Astrocyte of the hippocampus (primary cell): ENCODE measurements around the gene IFITM5.
"Not testable (repeated sequence)": the region's sequence is repeated elsewhere in the genome, so short reads cannot be mapped to it uniquely, and the experiment has no call there.

ENCODE experiments used
- DNase-seq: peaks from one replicate; pipeline ENCODE4 v3.0.0; 2011; ENCODE audit warnings: low read depth, low spot score

The IFITM5 gene

DNA sequence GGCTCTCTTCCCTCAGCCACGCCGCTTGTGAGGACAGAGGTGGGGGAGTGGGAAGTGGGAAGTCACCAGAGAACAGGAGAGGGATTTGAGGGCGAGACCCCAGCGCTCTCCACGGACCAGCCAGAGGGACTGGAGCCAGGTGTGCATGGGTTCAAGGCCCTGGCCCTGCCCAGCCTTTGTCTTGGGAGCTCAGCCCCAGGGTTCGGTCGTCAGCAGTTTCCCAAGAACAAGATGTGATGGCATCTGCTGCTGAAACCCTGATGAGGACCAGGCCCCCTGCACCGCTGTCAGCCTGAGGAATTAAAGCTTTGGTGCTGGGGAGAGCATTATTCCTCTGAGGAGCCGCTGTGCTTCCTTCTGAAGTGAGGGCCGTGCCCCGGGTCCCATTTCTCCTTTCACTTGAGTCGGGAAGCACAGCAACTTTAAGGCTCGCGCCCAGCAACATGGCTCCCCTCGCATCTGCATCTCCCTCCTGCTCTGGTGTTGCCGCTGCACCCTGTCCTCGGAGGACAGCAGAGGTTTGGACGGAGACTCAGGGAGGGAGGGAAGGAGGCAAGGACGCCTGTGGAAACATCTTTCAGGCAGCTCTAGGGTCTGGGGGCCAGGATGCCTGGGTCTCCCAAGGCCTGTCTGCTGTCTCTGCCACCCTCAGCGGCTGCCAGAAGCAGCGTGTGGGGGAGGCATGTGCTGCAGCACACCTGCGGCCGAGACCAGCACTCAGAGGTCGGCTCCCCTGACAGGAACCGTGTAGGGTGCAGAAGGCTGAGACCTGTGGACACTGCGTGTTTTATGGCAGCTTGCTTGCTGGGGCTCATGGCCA is 3.8 kb downstream of the IFITM5 start:
- DNase-seq, result no peak

DNA sequence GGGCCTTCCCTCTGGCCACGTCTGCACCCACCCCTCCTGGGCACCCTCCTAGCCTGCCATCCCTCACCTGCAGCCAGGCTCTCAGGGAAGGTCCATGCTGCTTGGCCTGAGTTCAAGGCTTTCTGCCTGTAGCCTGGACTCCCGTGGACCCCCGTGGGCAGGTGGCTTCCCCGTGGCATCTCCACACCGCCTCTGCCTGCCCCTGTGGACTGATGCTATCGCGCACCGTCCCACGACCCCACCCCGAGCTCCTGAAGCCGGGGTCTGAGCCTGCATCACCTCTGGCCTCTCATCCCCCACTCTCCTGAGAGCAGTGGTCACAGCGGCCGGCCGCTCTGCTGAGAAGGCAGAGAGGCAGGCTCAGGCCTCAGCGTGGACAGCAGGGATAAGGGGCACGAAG is 4.5 kb downstream of the IFITM5 start:
- DNase-seq, result no peak

DNA sequence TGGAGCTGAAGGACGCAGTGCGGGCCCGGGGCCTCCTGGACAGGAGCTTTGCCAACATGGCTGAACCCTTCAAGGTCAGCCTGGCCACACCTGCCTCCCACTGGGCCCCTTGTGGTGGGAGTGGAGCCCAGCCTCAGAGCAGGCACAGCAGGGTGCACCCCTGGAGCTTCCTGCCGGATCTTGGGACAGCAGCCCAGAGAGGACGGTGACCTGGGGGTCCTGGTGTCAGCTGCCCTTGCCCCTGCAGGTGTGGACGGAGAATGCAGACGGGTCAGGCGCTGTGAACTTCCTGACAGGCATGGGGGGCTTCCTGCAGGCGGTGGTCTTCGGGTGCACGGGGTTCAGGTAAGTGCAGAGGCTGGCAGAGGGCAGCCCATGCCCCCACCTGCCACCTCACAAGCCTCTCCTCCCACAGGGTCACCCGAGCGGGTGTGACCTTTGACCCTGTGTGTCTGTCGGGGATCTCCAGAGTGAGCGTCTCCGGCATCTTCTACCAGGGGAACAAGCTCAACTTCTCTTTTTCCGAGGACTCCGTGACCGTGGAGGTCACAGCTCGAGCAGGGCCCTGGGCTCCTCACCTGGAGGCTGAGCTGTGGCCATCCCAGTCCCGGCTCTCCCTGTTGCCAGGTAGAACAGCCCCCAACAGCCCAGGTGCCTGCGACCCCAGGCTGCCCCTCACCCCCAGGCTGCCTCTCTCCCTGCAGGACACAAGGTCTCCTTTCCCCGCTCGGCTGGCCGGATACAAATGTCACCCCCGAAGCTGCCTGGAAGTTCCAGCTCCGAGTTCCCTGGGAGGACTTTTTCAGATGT is 5.3 kb downstream of the IFITM5 start:
- no peak for DNase-seq

DNA sequence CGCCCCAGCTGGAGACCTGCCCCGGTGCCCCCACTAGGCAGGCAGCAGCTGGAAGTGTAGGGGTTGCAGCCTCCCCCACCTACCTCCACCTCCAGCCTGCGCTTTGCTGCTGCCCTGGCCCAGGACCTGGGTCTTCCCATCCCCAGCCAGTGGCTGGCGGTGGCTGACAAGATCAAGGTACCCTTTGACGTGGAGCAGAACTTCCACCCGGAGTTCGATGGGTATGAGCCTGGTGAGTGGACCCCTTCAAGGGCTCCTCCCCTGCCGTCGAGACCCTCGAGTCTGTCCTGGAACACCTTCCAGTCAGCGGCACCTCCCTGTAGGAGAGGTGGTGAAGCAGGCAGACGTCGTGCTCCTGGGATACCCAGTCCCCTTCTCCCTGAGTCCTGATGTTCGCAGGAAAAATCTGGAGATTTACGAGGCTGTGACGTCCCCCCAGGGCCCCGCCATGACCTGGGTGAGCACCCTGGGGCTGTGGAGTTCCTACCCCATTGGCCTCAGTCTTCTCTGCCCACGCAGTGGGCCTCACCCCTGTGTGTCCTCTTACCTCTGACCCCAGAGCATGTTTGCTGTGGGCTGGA is 6.0 kb downstream of the IFITM5 start:
- DNase-seq, result no peak

DNA sequence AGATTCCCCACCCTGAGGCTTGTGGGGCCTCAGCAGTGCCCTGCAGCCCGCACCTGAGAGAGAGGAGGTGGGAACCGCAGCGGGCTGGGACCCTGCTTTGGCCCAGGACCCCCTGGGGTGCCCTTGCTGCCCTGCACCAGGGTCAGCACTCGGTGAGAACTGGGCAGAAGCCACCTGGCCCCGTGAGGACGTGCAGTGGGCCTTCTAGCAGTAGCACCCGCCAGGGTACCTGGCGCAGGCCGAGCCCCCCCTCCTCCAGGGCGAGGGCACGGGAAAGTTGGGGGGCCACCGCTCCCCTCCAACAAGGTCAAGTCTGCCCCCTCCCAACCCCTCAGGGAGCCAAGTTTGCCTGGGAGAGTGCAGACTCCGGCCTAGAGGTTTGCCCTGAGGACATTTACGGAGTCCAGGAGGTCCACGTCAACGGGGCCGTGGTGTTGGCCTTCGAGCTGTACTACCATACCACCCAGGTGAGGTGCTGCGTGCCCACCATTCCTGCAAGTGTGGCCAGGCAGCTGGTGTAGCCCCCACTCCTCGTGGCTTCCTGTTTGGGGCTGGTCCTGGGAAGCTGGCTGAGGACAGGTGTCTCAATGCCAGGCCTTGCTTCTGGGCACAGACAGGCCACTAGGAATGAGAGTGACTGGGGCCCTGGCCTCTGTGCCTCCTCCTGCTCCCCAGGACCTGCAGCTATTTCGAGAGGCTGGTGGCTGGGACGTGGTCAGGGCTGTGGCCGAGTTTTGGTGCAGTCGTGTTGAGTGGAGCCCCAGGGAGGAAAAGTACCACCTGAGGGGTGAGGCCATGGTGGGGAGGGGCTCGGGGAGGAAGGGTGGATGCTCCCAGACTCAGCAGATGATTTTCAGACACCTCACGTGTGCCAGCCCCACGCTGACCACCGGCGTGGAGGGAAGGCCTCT is 6.9 kb downstream of the IFITM5 start:
- no peak for DNase-seq

DNA sequence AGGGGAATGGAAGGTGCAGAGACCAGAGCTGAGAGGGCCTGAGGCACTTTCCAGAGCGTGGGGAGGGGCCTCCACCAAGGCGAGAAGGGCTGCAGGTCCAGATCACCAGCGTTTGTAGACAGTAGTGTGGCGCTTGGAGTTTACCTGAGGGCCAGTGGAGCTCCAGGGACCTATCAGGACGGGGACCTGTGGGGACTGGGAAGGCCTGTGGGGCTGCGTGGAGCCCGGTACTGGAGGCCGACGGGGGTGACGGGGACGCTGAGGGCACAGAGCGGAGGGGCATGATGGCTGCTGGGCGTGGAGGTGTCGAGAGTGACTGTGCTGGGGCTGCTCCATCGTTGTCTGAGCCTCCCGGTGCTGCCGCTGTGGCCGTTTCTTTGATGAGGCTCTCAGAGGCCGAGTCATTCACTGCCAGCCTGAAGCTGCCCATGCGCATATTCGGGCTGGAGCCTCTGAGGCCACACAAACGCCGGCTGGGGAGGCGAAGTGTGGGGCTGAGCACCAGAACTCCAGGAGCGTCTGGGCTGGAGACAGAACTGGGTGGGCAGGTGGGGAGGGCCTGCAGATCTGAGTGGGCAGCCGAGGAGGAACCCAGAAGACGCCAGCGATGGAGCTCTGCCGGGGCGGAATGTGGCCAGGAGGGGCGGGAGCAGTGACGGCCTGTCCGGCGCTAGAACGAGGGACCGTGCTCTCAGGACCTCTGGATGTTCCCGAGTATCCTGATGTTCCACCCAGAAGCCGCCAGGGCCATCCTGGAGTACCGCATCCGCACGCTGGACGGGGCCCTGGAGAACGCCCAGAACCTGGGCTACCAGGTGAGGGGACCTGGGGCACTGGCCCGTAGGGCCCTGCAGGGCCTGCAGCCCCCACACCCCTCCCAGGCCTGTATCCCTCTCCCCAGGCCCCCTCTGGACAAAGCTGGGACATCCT is 7.8 kb downstream of the IFITM5 start:
- DNase-seq, result no peak

DNA sequence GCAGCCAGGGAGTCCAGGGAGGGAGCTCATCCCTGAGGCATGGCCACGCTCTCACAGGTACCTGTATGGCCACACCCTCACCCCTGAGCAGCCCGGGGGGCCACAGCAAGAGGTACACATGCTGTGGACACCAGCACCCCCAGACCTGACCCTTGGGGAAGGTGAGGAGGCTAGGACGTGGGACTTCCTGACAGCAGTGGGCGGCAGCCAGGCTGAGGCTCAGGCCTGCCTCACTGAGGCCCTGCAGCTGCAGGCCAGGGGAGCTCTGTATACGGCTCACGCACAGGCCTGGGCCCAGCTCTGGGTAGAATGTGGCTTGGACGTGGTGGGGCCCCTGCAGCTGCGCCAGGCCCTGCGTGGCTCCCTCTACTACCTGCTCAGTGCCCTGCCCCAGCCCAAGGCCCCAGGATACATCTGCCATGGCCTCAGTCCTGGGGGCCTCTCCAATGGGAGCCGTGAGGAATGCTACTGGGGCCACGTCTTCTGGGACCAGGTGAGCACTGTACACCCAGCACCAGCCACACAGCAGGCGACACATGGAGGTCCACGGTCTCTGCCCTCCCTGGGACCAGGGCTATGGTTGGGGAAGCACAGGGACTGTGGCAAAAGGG is 8.6 kb downstream of the IFITM5 start:
- no peak for DNase-seq

DNA sequence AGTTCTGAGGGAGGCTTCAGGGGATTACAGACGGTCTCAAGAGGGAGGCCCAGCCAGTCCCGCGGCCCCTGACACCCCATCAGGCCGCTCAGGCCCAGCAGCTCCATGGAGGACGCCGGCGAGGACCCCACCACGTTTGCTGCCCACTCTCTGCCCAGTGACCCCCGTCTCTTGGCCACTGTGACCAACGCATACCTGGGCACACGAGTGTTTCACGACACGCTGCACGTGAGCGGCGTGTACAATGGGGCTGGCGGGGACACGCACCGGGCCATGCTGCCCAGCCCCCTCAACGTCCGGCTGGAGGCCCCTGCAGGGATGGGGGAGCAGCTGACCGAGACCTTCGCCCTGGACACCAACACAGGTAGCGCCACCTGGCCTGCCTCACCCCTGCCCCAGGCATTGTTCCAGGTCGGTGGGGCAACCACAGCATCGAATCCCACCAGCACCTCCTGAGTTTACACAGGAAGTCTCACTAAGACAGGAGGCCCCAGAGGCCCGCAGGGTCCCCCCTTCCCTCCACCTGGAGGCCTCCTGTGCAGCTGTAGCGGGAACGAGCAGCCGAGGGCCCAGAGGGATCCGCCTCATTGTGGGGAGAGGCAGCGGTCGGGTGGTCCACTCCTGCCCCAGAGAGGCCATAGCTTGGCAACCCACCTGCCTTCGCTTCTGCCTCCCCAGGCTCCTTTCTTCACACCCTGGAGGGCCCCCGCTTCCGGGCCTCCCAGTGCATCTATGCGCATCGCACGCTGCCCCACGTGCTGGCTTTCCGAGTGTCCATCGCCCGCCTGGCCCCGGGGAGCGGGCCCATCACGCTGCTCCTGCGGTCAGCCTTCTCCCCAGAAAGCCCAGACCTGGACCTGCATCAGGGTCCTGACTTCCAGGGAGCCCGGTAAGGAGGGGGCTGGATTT is 9.4 kb downstream of the IFITM5 start:
- no peak for DNase-seq

DNA sequence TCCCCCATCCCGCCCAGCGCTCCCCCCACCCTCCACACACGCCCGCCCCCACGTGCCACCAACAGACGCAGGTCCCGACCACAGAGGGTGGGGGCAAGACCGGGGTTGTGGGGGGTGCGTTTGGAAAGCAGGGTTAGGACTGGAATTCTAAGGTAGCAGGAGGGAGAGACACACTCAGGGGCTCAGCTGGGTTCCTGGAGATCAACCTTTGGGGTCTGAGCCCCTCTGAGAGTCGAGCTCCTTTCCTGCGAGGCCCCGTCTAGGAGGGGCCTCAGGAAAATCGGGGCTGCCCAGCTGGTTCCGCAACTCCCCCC is 10.0 kb downstream of the IFITM5 start:
- DNase-seq, result no peak

DNA sequence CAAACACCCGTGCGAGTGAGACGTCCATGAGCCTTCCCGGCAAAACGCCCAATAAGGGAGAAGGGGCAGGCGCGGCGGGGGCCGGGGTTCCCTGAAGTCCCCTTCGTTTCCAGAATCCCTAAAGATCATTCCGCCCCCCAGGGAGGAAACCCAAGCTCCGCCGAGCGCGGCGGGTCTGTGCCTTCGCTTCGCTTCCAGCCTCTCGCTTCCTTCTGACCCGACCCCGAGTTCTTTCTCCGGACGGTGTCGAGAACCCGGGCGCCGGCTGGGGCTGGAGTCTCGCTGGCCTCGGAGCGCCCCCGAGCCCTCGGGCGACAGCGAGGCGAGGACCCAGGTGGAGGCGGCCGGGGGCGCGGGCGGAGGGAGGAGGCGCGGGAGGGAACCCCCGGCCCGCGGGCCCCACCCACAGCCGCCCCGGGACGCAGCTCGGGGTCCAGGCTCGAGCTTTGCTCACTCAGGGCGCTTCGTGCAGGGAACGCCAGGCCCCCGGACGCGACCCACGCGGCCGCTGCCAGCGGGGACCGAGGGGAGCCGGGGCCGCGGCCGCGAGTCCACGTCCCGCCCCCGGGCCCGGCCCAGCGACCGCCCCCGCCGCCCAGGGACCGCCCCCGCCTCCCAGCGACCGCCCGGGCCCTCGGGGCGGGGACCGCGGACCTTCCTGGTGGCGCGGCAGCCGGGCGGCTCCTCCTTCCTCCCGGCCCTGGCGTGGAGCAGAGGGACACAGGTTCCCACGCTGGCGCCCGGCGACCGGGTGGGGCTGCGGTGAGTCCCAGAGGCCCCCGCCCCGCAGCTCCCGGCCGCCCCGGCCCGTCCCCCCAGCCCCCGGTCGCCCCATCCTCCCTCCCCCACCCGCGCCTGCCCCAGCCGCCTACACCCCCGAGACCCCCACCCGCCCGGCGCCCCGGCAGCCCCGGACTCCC is 10.6 kb downstream of the IFITM5 start, which contains the start of gene PGGHG:
Gene PGGHG (plus strand): TSS at position 649 of the 920 bp plus-strand sequence. CDS start 691 bp downstream, outside the sequence.
- DNase-seq, result peak; percentile 73

DNA sequence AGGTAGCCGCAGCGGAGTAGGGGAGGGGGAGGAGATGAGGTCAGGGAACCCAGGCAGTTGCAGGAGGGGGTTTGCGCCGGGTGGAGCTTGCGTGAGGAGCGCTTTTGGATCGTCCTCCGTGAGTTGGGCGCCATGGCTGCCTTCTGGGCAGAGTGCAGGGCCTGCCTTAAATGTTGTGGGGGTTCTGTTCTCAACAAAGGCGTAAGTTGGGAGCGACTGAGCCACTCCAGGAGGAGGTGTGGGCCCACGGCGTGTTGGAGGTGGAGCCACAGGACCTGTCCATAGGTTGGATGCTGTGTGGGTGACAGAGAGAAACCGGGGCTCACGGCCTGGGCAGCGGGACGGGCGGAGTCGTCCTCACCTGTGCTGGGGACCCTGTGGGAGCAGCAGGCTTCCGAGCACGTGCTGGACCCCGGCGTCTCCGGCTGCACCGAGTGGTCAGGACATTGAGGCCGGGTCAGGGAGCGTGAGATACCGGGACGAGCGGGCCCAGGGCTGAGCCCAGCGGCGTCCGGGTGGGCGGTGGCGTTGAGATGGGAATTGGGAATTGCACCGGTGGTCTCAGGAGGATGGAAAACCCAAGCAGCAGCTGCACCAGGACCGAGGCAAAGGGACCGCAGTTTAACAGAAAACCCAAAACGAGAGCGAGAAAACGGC is 11.4 kb downstream of the IFITM5 start:
- no peak for DNase-seq

DNA sequence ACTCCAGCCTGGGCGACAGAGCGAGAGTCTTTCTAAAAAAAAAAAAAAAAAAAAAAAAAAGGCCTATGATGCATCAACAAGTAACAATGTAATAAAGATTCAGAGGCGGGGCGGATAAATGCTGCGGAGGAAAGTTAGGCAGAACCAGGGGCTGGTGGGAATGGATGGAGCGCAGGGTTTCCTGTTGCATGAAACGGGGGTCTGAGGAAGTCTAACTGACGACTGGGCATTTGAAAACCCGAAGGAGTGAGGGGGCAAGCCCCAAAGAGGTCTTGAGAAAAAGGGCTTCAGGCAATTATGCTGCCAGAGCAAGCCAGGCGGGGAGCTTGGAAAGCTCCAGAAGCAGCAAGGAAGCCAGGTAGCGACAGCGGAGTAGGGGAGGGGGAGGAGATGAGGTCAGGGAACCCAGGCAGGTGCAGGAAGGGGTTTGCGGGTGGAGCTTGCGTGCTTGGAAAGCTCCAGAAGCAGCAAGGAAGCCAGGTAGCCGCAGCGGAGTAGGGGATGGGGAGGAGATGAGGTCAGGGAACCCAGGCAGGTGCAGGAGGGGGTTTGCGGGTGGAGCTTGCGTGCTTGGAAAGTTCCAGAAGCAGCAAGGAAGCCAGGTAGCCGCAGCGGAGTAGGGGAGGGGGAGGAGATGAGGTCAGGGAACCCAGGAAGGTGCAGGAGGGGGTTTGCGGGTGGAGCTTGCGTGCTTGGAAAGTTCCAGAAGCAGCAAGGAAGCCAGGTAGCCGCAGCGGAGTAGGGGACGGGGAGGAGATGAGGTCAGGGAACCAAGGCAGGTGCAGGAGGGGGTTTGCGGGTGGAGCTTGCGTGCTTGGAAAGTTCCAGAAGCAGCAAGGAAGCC is 12.1 kb downstream of the IFITM5 start:
- DNase-seq, result not testable (repeated sequence)

DNA sequence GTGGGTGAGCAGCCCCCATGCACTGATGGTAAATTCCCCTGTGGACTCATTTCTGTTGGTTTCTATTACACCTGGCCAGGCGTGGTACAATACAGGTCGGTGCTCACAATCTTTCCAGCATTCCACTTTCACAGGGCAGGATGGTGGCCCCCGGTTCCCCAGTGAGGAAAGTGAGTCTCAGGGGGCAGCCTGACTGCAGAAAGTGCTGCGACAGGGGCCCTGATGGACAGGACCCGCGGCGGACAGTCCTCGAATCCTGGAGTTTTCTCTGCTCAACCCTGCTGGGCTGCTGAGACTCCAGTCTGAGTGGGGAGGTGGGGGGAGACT is 13.5 kb downstream of the IFITM5 start:
- DNase-seq, result no peak

DNA sequence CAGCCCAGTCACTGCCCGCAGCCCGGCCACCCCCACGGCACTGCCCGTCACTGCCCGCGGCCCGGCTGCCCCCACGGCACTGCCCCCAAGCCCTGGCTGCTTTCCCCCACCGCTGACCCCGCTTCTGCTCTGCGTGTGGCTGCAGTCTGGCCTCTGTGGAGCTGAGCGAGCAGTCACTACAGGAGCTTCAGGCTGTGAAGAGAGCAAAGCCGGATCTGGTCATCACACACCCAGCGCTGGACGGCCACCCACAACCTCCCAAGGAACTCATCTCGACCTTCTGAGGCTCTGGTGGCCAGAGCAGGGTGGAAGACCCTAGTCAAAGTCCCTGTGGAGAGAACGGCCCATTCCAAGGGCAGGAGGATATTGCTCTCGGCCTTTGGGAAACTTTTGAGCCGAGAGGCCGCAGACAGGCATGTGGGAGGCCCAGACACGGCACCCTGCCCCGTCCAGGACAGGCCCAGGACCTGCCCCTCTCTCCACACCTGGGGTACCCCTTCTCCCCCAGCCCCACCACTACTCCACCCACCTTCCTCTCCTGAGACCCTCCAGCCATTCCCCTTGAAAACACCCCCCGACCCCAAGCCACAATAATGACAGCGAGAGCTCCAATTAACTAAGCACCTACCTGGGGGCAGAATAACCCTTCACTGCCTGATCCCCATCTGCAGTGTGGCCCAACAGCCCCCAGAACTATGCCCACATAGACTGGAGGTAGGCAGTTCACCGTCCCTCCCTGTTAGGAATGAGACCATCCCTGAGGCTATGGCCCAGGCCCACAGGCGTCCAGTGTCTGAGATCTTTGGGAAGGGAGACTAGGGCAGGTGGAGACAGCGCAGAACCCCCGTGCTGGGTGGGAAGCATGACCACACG is 14.1 kb downstream of the IFITM5 start:
- no peak for DNase-seq
